GM10266 (cell line): Measurements from ENCODE around the gene CYP11A1.

Experiments
- DNase-seq: peaks from one replicate; pipeline ENCODE4 v3.0.0; 2012; ENCODE audit errors: extremely low spot score
- CTCF ChIP-seq: IDR thresholded peaks from 2 replicates; pipeline ENCODE4 v1.5.1; 2012; ENCODE audit warnings: mild to moderate bottlenecking, low read depth; ENCODE audit not compliant: control insufficient read depth, insufficient read depth; ENCODE audit errors: missing control alignments

CYP11A1 gene

GRCh38 chr15:74400915-74401757 is 33.7 kb upstream of the CYP11A1 start:
- TF ChIP-seq CTCF = no peak
- no peak for DNase-seq

- no peak for TF ChIP-seq CTCF
- no peak for DNase-seq
Observed at GRCh38 chr15:74400313-74400860, 32.9 kb upstream of the CYP11A1 start.

- DNase-seq = peak; percentile 54
- TF ChIP-seq CTCF = no peak
Observed at GRCh38 chr15:74399511-74400312, 32.3 kb upstream of the CYP11A1 start.

GRCh38 chr15:74399100-74399499 is 31.7 kb upstream of the CYP11A1 start:
- DNase-seq = no peak
- no peak for TF ChIP-seq CTCF

GRCh38 chr15:74398183-74398582 is 30.7 kb upstream of the CYP11A1 start:
- no peak for TF ChIP-seq CTCF
- DNase-seq = no peak

GRCh38 chr15:74397239-74398068 is 30.0 kb upstream of the CYP11A1 start:
- DNase-seq = no peak

More at GRCh38 chr15:74397239-74398068, 30.0 kb upstream of the CYP11A1 start:
- no peak for TF ChIP-seq CTCF
